Loucy (cell line): ENCODE results near the gene CYTH3.

Experiments
- H2AFZ ChIP-seq: fragments of 200-600 bp; sonication (generic); 2 replicates; pipeline ENCODE4 v1.6.0; 2016; ENCODE audit warnings: antibody characterized with exemption, mild to moderate bottlenecking, low read length, moderate library complexity
- H3F3A ChIP-seq: fragments of 200-600 bp; 2 replicates; pipeline ENCODE4 v1.6.0; 2016; ENCODE audit warnings: antibody characterized with exemption, low read depth, mild to moderate bottlenecking
- H3K27me3 ChIP-seq: fragments of 200-600 bp; sonication (generic); 2 replicates; pipeline ENCODE4 v1.6.1; 2014; ENCODE audit warnings: low read length, mild to moderate bottlenecking; ENCODE audit not compliant: insufficient read depth, poor library complexity, severe bottlenecking
- H3K36me3 ChIP-seq: fragments of 200-600 bp; sonication (generic); 2 replicates; pipeline ENCODE4 v1.6.1; 2016; ENCODE audit warnings: low read length; ENCODE audit not compliant: insufficient read depth
- H3K4me1 ChIP-seq: fragments of 200-600 bp; sonication (generic); 2 replicates; pipeline ENCODE4 v1.5.1; 2014; ENCODE audit warnings: low read length, mild to moderate bottlenecking; ENCODE audit not compliant: insufficient read depth, poor library complexity, severe bottlenecking
- H3K4me2 ChIP-seq: fragments of 200-600 bp; sonication (generic); 2 replicates; pipeline ENCODE4 v1.6.0; 2014; ENCODE audit warnings: antibody characterized with exemption, low read length, low read depth, mild to moderate bottlenecking; ENCODE audit not compliant: poor library complexity, severe bottlenecking
- H3K4me3 ChIP-seq: fragments of 200-600 bp; sonication (generic); 2 replicates; pipeline ENCODE4 v1.5.1; 2014; ENCODE audit warnings: low read length, mild to moderate bottlenecking, mixed read lengths; ENCODE audit not compliant: poor library complexity, severe bottlenecking
- H3K79me2 ChIP-seq: fragments of 200-600 bp; sonication (generic); 2 replicates; pipeline ENCODE4 v1.6.1; 2014; ENCODE audit warnings: low read length; ENCODE audit not compliant: insufficient read depth
- H3K9ac ChIP-seq: fragments of 200-600 bp; sonication (generic); 2 replicates; pipeline ENCODE4 v1.6.0; 2014; ENCODE audit warnings: mild to moderate bottlenecking, low read depth, low read length, moderate library complexity; ENCODE audit not compliant: poor library complexity, severe bottlenecking
- H3K9me2 ChIP-seq: fragments of 200-600 bp; sonication (generic); replicated peaks from 2 replicates; pipeline ENCODE4 v1.6.1; 2016; ENCODE audit warnings: low read depth, low read length, mixed read lengths
- H3K9me3 ChIP-seq: fragments of 200-600 bp; sonication (generic); 2 replicates; pipeline ENCODE4 v1.6.1; 2014; ENCODE audit warnings: mild to moderate bottlenecking, antibody characterized with exemption, low read length, low read depth; ENCODE audit not compliant: insufficient read depth
- H4K20me1 ChIP-seq: fragments of 200-600 bp; sonication (generic); 2 replicates; pipeline ENCODE4 v1.6.0; 2014; ENCODE audit warnings: antibody characterized with exemption, low read length, mild to moderate bottlenecking; ENCODE audit not compliant: insufficient read depth, poor library complexity, severe bottlenecking
- EZH2phosphoT487 ChIP-seq: fragments of 200-600 bp; IDR thresholded peaks from 2 replicates; pipeline ENCODE4 v1.6.1; 2018; ENCODE audit warnings: antibody characterized with exemption, mild to moderate bottlenecking, moderate library complexity, borderline replicate concordance
- TF ChIP-seq, protein P1 (sequence below): fragments of 200-600 bp; sonication (generic); conservative IDR thresholded peaks from 2 replicates; pipeline ENCODE4 v1.5.1; 2014; ENCODE audit warnings: mild to moderate bottlenecking, antibody characterized with exemption, low read length

CYTH3 gene

DNA sequence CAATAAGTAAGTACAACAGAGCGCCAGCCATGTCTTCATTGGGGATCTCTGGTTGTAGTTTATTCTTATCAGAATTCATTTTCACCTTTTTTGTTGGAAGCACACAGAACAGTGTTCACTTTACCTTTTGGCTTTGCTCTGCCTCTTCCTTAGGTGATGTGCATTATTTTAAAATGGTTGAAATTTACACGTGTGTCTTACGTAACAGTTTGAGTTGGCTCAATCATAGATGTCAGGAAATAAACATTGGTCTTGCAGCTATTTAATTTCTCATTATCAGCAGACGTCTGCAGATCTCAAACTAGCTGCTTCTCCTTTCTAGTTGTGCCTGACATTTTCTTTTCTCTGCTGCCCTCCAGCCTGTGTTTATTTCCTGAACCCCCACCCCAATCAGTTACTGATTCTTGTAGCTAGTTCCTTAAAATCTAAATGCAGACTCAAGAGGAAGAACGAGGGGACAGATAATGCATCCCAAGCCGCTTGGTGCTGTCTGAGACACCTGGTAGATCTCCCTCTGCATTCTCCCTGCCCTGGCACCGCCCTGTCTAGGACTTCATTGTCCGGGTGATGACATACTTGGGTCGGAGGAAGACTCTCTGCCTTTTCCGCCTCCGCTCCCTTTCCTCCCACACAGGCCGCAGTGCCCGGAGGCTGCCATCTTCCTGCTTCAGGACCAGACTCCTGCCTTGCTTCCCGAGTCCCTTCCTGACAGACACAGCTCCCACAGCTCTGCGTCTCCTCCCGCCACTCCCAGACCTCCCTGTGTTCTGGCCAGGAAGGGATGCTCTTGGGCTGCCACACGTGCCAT lies 133.0 kb downstream of the CYTH3 start:
- TF ChIP-seq, protein P1, sequence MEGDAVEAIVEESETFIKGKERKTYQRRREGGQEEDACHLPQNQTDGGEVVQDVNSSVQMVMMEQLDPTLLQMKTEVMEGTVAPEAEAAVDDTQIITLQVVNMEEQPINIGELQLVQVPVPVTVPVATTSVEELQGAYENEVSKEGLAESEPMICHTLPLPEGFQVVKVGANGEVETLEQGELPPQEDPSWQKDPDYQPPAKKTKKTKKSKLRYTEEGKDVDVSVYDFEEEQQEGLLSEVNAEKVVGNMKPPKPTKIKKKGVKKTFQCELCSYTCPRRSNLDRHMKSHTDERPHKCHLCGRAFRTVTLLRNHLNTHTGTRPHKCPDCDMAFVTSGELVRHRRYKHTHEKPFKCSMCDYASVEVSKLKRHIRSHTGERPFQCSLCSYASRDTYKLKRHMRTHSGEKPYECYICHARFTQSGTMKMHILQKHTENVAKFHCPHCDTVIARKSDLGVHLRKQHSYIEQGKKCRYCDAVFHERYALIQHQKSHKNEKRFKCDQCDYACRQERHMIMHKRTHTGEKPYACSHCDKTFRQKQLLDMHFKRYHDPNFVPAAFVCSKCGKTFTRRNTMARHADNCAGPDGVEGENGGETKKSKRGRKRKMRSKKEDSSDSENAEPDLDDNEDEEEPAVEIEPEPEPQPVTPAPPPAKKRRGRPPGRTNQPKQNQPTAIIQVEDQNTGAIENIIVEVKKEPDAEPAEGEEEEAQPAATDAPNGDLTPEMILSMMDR, result no peak
- no peak for TF ChIP-seq EZH2phosphoT487
- peaks cover 11% of the 10 kb centered on the region for H3K4me1 ChIP-seq
- no peak overlapping the region for H3K4me3 ChIP-seq
- no peaks in the 10 kb centered on the region for H4K20me1 ChIP-seq
- no peak overlapping the region for H2AFZ ChIP-seq
- H3K9me2 ChIP-seq, result no peaks in the 10 kb centered on the region
- no peaks in the 10 kb centered on the region for H3K9me3 ChIP-seq
- H3K36me3 ChIP-seq, result peaks cover 58% of the 10 kb centered on the region; the same call in 1 of the 2 replicates
- no peak overlapping the region for H3K4me2 ChIP-seq
- H3K27me3 ChIP-seq, result no peaks in the 10 kb centered on the region
- H3K9ac ChIP-seq, result no peak overlapping the region
- no peaks in the 10 kb centered on the region for H3F3A ChIP-seq
- H3K79me2 ChIP-seq, result no peaks in the 10 kb centered on the region

DNA sequence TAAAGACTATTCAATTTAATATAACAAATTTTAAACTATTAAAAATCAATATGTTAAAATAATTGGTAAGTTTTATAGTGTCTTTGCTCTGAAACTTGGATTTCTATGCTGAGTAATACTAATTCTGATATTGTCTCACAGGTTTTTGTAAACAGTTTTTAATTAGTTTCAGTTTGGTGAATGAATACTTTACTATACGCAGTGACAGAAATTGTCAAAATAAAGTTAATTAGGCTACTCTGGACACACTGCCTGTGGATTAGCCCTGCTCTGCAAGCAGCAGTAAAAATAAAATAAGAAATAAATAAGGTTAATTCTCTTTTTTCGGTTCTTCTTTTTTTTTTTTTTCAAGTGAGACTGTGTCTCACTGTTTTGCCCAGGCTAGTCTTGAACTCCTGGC lies 135.9 kb downstream of the CYTH3 start:
- no peak for TF ChIP-seq EZH2phosphoT487
- Histone ChIP-seq H3F3A (no peaks in the 10 kb centered on the region), H3K4me2 (no peak overlapping the region), H3K9ac (no peak overlapping the region), H3K4me3 (no peak overlapping the region), H2AFZ (no peak overlapping the region), H4K20me1 (no peaks in the 10 kb centered on the region), H3K9me3 (no peaks in the 10 kb centered on the region), H3K4me1 (no peaks in the 10 kb centered on the region), H3K9me2 (no peaks in the 10 kb centered on the region), H3K27me3 (no peaks in the 10 kb centered on the region), H3K79me2 (no peaks in the 10 kb centered on the region), H3K36me3 (peaks cover 42% of the 10 kb centered on the region; the same call in 1 of the 2 replicates)

DNA sequence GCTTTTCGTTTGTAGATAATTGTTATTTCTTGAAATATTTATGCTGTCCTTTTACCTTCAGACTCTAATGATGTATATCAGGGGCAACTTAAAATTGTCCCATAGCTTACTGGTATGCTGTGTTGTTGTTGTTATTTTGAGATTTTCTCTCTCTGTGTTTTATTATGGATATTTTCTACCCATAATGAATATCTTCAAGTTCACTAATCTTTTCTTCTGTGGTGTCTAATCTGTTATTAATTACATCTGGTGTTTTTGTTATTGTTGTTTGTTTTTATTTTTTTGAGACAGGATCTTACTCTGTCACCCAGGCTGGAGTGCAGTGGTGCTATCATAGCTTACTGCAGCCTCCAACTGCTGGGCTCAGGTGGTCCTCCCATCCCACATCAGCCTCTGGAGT lies 139.2 kb downstream of the CYTH3 start:
- Histone ChIP-seq H3K36me3 (peaks cover 37% of the 10 kb centered on the region; the same call in 1 of the 2 replicates), H2AFZ (no peak overlapping the region), H3F3A (no peaks in the 10 kb centered on the region), H3K27me3 (no peaks in the 10 kb centered on the region), H3K9ac (no peak overlapping the region), H3K4me1 (no peaks in the 10 kb centered on the region), H3K9me3 (no peaks in the 10 kb centered on the region), H3K4me2 (no peak overlapping the region), H3K79me2 (no peaks in the 10 kb centered on the region), H3K9me2 (no peaks in the 10 kb centered on the region), H4K20me1 (no peaks in the 10 kb centered on the region), H3K4me3 (no peak overlapping the region)
- TF ChIP-seq, protein P1, result no peak
- no peak for TF ChIP-seq EZH2phosphoT487
